Measurements from ENCODE around the gene SF3B6. TPM values are rescaled to one million over a fixed set of nuclear protein-coding genes. Genes with fewer than 3 reads are reported as not detected.

SF3B6 gene
- total and polyA plus RNA-seq, 9 of the 15 experiments (the other 6 are each of a cell fraction or from before 2014, with no cell fraction given): 146 to 591 (median 295) TPM

DNA sequence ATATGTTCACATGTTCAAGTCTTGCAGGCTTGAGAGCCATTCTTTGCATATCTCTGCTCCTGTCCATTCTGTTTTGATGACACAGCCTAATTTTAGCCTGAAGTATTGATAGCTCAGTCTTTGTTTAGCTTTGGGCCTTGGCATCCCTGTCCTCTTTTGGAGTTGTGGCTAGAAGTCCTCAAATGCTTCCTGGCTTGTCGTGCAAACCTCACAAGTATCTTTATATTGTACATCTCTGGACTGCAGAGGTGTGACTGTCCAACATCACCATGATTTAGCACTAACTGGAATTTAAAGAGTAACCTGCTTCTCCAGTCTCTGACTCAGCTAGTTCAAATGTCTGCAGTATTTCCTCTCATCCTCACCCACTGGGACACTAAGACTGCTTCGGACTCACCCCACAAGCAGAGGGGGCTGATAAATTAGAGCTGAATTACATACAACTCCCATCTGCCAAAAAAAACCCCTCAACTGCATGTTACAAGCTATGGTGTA, 35.3 kb upstream of the SF3B6 start (continued):
- TF ChIP-seq, protein P1, sequence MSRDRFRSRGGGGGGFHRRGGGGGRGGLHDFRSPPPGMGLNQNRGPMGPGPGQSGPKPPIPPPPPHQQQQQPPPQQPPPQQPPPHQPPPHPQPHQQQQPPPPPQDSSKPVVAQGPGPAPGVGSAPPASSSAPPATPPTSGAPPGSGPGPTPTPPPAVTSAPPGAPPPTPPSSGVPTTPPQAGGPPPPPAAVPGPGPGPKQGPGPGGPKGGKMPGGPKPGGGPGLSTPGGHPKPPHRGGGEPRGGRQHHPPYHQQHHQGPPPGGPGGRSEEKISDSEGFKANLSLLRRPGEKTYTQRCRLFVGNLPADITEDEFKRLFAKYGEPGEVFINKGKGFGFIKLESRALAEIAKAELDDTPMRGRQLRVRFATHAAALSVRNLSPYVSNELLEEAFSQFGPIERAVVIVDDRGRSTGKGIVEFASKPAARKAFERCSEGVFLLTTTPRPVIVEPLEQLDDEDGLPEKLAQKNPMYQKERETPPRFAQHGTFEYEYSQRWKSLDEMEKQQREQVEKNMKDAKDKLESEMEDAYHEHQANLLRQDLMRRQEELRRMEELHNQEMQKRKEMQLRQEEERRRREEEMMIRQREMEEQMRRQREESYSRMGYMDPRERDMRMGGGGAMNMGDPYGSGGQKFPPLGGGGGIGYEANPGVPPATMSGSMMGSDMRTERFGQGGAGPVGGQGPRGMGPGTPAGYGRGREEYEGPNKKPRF (IDR thresholded peaks at IDR 0.05; ENCODE audit: low read depth, low read length): no peak
- TF ChIP-seq PTRF (tag; IDR thresholded peaks at IDR 0.05): no peak
- no peak for TF ChIP-seq CTBP1 (IDR thresholded peaks at IDR 0.05; ENCODE audit: borderline replicate concordance)
- TF ChIP-seq TRIM28 (IDR thresholded peaks at IDR 0.05): no peak
- no peak for TF ChIP-seq HNRNPK (IDR thresholded peaks at IDR 0.05; ENCODE audit: low read depth, low read length, poor library complexity, severe bottlenecking)
- TF ChIP-seq, protein P2, sequence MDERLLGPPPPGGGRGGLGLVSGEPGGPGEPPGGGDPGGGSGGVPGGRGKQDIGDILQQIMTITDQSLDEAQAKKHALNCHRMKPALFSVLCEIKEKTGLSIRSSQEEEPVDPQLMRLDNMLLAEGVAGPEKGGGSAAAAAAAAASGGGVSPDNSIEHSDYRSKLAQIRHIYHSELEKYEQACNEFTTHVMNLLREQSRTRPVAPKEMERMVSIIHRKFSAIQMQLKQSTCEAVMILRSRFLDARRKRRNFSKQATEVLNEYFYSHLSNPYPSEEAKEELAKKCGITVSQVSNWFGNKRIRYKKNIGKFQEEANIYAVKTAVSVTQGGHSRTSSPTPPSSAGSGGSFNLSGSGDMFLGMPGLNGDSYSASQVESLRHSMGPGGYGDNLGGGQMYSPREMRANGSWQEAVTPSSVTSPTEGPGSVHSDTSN (CRISPR knock-in tag; IDR thresholded peaks at IDR 0.05; ENCODE audit: low read depth): no peak
- TF ChIP-seq, protein P2 (tag; conservative IDR thresholded peaks at IDR 0.05; ENCODE audit: low read depth): 0 out of 2 replicates have a peak, but pooled peaks have one; percentile 24
- no peak for TF ChIP-seq YBX1 (IDR thresholded peaks at IDR 0.05)
- no peak for TF ChIP-seq E2F3 (CRISPR knock-in tag; IDR thresholded peaks at IDR 0.05)
- TF ChIP-seq, protein P3, sequence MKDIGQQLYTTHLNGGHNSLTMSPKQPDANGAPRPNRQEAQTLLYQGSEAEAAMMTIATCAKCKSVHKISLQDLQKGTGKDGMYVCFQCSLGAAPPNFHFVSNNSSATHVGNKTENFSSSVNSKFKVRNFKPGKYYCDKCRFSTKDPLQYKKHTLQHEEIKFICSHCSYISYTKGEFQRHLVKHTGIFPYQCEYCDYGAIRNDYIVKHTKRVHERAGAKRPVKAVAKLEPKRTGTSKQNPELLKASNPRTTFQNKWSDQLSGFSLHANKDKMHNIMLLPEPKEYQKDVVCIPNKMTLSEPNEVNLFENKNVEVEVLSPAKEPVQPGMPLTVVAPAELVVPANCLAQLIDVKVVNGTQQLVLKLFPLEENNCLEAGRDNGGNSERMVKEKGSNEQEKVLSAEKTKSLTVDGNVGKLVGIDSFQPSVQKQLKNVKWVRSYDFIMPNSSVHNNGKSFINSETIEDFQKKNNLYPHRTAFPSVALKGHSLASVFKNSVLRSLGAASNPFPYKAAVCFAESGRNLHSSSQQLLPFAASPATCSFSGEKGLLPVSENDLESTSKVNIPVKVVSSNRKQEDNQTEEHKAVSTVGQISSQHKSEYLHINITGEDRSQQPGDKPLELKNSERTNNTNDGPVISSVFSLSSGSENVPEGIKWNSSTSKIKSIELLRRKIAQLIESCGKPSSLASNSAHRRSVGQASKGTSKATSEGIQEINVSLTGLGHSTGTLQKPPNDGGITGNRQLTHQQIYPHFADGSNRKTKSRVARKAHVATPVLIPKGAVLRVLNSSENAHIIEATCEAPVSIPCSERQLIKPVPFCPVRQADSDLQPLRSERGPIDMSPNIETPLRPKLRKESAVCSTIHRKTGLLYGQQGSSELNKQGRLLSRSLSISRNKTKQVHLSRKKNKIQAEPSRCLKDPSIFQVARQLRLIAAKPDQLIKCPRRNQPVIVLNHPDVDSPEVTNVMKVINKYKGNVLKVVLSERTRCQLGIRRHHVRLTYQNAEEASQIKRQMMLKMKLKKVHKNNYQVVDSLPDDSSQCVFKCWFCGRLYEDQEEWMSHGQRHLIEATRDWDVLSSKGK (CRISPR knock-in tag; IDR thresholded peaks at IDR 0.05): no peak
- peak; percentile 58 for TF ChIP-seq NFE2 (IDR thresholded peaks at IDR 0.05; ENCODE audit: low read depth)
- no peak for TF ChIP-seq ATF1 (CRISPR knock-in tag; IDR thresholded peaks at IDR 0.05)
- TF ChIP-seq ATF1 (tag; IDR thresholded peaks at IDR 0.05): no peak
- TF ChIP-seq TGIF2 (CRISPR knock-in tag; IDR thresholded peaks at IDR 0.05): no peak
- TF ChIP-seq ZNF780A (CRISPR knock-in tag; IDR thresholded peaks at IDR 0.05): no peak
- 0 out of 2 replicates have a peak, but pooled peaks have one; percentile 12 for TF ChIP-seq RB1 (IDR thresholded peaks at IDR 0.05; ENCODE audit: low read depth)
- TF ChIP-seq, protein P4, sequence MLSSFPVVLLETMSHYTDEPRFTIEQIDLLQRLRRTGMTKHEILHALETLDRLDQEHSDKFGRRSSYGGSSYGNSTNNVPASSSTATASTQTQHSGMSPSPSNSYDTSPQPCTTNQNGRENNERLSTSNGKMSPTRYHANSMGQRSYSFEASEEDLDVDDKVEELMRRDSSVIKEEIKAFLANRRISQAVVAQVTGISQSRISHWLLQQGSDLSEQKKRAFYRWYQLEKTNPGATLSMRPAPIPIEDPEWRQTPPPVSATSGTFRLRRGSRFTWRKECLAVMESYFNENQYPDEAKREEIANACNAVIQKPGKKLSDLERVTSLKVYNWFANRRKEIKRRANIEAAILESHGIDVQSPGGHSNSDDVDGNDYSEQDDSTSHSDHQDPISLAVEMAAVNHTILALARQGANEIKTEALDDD (IDR thresholded peaks at IDR 0.05): peak; percentile 30; the same call in 1 of the 2 replicates
- TF ChIP-seq C11orf30 (IDR thresholded peaks at IDR 0.05; ENCODE audit: low read depth): peak; percentile 91

Data from K562 (cell line).